ENCODE data around the gene EIF4E2. TPM values are rescaled to one million over a fixed set of nuclear protein-coding genes. Genes with fewer than 3 reads are reported as not detected.

EIF4E2 gene, protein sequence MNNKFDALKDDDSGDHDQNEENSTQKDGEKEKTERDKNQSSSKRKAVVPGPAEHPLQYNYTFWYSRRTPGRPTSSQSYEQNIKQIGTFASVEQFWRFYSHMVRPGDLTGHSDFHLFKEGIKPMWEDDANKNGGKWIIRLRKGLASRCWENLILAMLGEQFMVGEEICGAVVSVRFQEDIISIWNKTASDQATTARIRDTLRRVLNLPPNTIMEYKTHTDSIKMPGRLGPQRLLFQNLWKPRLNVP
- total RNA-seq (10 to 100 TPM; 17.8 to 33.0 (median 22.8) TPM), polyA plus RNA-seq (10 to 100 TPM; 28.0 to 31.1 TPM)

GRCh38 chr2:232550354-232551249 is at the start of gene EIF4E2, which contains the start of gene TIGD1:
EIF4E2 (plus strand) TSS chr2:232550689; CDS start chr2:232550725, 36 bp downstream.
TIGD1 (minus strand) TSS chr2:232550557; CDS start chr2:232549882, 675 bp downstream.
- peaks cover 0 to 15% (median 4%) of the 10 kb centered on the region in 3 donors for H3K4me1 ChIP-seq
- ATAC-seq (peak; percentile 96 to 99 (median 98)), FAIRE-seq (no peak), DNase-seq (peak; percentile 93 to 98 (median 94))
- peak in 2 of 4 donors; percentile 4 to 14 for TF ChIP-seq CTCF (IDR thresholded peaks at IDR 0.05)
- no peaks in the 10 kb centered on the region for H3K9me3 ChIP-seq
- 0 to 1% methylated on average over 73 to 81 of the region's 81 CpGs for WGBS, 2 donors
- H3K27me3 ChIP-seq = no peaks in the 10 kb centered on the region
- H3K36me3 ChIP-seq = no peaks in the 10 kb centered on the region
- H3K27ac ChIP-seq = peak within 1 kb of the TSS; percentile 92 to 99 (median 95)
- peak within 1 kb of the TSS; percentile 82 to 99 (median 94) for H3K4me3 ChIP-seq
- intact Hi-C loops (cut with DNase I) = no loop called here

DNA sequence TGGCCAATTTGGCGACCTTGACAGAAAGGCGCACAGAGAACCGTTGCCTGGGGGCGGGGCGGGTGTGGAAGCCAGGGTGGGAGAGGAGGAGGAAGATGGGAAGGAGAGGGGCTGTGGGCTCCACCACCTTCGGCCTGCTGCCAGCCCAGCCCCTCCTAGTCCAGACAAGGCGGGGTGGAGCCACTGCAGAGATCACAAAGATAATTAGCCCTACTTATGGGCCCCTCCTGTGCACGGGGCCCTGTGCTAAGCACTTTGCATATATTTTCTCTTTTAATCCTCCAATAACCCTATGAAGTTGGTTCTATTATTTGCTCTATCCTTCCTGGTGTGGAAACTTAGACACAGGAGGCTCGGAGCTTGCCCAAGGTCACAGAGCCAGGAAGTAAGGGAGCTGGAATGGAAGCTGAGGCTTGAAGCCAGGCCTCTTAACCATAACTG is 49.1 kb upstream of the EIF4E2 start:
- 58 to 62% methylated on average over 9 of the region's 9 CpGs for WGBS, 2 donors
- FAIRE-seq = no peak

DNA sequence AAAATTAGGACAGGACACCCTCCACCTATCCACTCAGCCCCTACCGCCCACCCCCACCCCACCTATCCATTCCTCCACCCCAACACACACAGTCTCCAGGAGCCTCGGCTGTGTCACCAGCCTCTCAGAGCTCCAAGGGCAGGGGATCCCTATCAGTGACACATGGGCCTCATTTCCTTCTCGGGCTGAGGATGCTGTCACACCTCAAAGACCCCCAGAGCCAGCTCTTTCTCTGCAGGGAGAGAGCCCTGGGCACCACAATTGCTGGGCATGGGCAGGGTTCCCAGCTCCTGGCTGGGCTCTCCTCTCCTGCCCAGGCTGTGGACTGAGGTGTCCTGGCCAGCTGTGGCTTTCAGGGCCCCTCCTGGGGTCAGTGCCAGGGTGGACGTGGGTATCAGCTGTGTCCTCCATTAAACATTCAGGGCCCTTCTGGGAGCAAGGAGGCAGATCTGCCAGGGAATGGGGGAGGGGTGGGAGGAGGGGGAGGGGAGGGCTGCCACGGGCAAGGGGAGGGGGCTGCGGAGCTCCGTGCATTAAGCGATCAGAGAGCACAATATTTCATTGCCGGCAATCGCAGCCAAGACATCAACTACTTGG is 48.6 kb upstream of the EIF4E2 start:
- Histone ChIP-seq H3K27ac (peak overlapping the region in 3 of 4 donors; percentile 7 to 68 (median 66)), H3K4me1 (peaks cover 0 to 11% (median 9%) of the 10 kb centered on the region in 3 donors), H3K9me3 (no peaks in the 10 kb centered on the region), H3K27me3 (no peaks in the 10 kb centered on the region), H3K36me3 (no peaks in the 10 kb centered on the region), H3K4me3 (no peak overlapping the region)
- intact Hi-C loops (cut with DNase I) = no loop called here
- ATAC-seq = peak; percentile 17 to 57 (median 39)
- WGBS, 2 donors = 38 to 39% methylated on average over 10 of the region's 10 CpGs
- FAIRE-seq = no peak
- peak in 1 of 6 donors; percentile 37 for DNase-seq
- no peak for TF ChIP-seq CTCF (IDR thresholded peaks at IDR 0.05)

More for the DNA sequence above, 49.1 kb upstream of the EIF4E2 start:
- no peaks in the 10 kb centered on the region for H3K9me3 ChIP-seq
- peak; percentile 82 to 91 (median 84) for ATAC-seq
- intact Hi-C loops (cut with DNase I) = no loop called here
- TF ChIP-seq CTCF (IDR thresholded peaks at IDR 0.05) = no peak
- no peak overlapping the region for H3K4me3 ChIP-seq
- H3K4me1 ChIP-seq = peaks cover 0 to 11% (median 9%) of the 10 kb centered on the region in 3 donors
- no peaks in the 10 kb centered on the region for H3K27me3 ChIP-seq
- DNase-seq = peak in 4 of 6 donors; percentile 40 to 54 (median 50)
- peak overlapping the region in 3 of 4 donors; percentile 7 to 68 (median 66) for H3K27ac ChIP-seq
- no peaks in the 10 kb centered on the region for H3K36me3 ChIP-seq

- peaks cover 0 to 11% (median 9%) of the 10 kb centered on the region in 3 donors for H3K4me1 ChIP-seq
- intact Hi-C loops (cut with DNase I) = no loop called here
- DNase-seq = peak in 1 of 6 donors; percentile 48
- H3K9me3 ChIP-seq = no peaks in the 10 kb centered on the region
- peak in 1 of 4 donors; percentile 27 for ATAC-seq
- H3K4me3 ChIP-seq = no peak overlapping the region
- H3K27me3 ChIP-seq = no peaks in the 10 kb centered on the region
- no peak overlapping the region for H3K27ac ChIP-seq
- TF ChIP-seq CTCF (IDR thresholded peaks at IDR 0.05) = no peak
- no peak for FAIRE-seq
- no peaks in the 10 kb centered on the region for H3K36me3 ChIP-seq
- 61 to 64% methylated on average over 19 to 20 of the region's 21 CpGs for WGBS, 2 donors
These were observed 48.0 kb upstream of the EIF4E2 start for GRCh38 chr2:232502511-232502910.

Data from pancreas (tissue), 10 donors.